ENCODE data around the gene CACNA1G. TPM values are rescaled to one million over a fixed set of nuclear protein-coding genes. Genes with fewer than 3 reads are reported as not detected.

CACNA1G gene
- total RNA-seq, 2 donors from 2014 or later = 0.84 to 1.1 TPM

DNA sequence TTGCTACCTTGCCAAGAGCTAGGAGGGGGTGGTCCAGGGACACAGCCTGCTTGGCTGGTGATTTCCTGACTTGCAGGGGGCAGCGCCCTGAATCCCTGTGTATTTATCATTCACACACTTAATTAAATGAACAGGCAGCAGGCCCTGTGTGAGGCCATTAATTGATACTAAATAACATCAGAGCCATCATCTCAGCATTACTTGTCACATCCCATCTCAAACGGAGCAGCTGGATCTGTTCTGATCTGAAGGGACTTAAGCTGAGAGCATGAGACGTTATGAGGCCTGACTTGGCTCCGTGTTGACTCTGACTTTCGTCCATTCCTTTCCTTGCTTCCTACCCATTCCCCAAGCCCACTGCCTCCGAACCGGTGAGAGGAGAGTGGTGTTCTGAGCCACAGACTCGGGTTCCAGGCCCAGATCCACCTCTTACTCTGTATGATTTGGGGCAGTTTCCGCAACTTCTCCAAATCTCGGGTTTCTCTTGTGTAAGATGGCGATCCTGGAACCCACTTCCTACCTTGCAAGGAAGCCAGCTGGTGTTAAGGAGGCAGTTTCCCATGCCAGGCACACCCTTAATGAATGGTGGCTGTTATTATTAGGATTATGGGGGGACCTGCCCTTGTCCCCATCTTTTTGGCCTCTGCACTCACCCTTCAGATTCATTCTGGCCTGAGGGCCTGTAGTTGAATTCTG, 33.8 kb downstream of the CACNA1G start:
- H3K36me3 ChIP-seq (ENCODE audit: control insufficient read depth, insufficient read depth, low read length) = no peaks in the 10 kb centered on the region
- Mint-ChIP-seq H3K9me3 (no peaks in the 10 kb centered on the region), H3K27ac (no peak overlapping the region), H3K36me3 (ENCODE audit: low read depth) (no peaks in the 10 kb centered on the region), H3K4me3 (no peak overlapping the region), H3K27me3 (ENCODE audit: insufficient read depth) (peaks cover 4% of the 10 kb centered on the region), H3K4me1 (peaks cover 8% of the 10 kb centered on the region)
- no peaks in the 10 kb centered on the region for H3K9me3 ChIP-seq (ENCODE audit: control insufficient read depth, low read length)
- H3K4me3 ChIP-seq (ENCODE audit: low read length) = no peak overlapping the region
- WGBS, 2 experiments (ENCODE audit: insufficient coverage in 1 of 2, insufficient read length in 1 of 2) = 86 to 88% methylated on average over 6 to 11 of the region's 11 CpGs
- no peak for DNase-seq
- TF ChIP-seq, protein P1, sequence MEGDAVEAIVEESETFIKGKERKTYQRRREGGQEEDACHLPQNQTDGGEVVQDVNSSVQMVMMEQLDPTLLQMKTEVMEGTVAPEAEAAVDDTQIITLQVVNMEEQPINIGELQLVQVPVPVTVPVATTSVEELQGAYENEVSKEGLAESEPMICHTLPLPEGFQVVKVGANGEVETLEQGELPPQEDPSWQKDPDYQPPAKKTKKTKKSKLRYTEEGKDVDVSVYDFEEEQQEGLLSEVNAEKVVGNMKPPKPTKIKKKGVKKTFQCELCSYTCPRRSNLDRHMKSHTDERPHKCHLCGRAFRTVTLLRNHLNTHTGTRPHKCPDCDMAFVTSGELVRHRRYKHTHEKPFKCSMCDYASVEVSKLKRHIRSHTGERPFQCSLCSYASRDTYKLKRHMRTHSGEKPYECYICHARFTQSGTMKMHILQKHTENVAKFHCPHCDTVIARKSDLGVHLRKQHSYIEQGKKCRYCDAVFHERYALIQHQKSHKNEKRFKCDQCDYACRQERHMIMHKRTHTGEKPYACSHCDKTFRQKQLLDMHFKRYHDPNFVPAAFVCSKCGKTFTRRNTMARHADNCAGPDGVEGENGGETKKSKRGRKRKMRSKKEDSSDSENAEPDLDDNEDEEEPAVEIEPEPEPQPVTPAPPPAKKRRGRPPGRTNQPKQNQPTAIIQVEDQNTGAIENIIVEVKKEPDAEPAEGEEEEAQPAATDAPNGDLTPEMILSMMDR (conservative IDR thresholded peaks at IDR 0.05) = no peak
- peaks cover 8% of the 10 kb centered on the region for H3K4me1 ChIP-seq (ENCODE audit: control insufficient read depth, insufficient read depth, low read length)
- H3K27me3 ChIP-seq (ENCODE audit: control insufficient read depth, insufficient read depth, low read length, poor library complexity, severe bottlenecking) = no peaks in the 10 kb centered on the region
- no peak overlapping the region for H3K9ac ChIP-seq (ENCODE audit: extremely low read depth, low read length, poor library complexity, severe bottlenecking)
- H3K27ac ChIP-seq (ENCODE audit: low read depth, low read length) = no peak overlapping the region

DNA sequence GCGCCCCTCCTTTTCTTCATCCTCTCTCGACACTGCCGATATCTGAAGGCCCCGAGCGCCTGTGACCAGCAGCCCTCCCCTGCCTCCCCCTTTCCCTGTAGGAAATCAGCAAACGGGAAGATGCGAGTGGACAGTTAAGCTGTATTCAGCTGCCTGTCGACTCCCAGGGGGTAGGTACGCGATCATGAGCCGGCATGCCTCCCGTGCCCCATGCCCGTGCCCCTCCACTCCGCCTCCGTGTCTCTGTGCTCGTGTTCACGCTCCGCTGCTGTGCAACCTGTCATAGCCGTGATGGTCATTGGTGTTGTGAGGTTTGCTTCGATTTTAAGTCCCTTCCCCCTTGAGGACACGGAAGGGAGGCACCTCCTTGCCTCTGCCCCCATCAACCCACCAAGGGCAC, 34.4 kb downstream of the CACNA1G start:
- no peak overlapping the region for H3K4me3 Mint-ChIP-seq
- no peak overlapping the region for H3K9ac ChIP-seq (ENCODE audit: extremely low read depth, low read length, poor library complexity, severe bottlenecking)
- H3K27ac Mint-ChIP-seq = no peak overlapping the region
- TF ChIP-seq, protein P1 (conservative IDR thresholded peaks at IDR 0.05) = no peak
- H3K36me3 ChIP-seq (ENCODE audit: control insufficient read depth, insufficient read depth, low read length) = no peaks in the 10 kb centered on the region
- H3K36me3 Mint-ChIP-seq (ENCODE audit: low read depth) = no peaks in the 10 kb centered on the region
- H3K4me3 ChIP-seq (ENCODE audit: low read length) = no peak overlapping the region
- no peak for DNase-seq
- H3K9me3 Mint-ChIP-seq = no peaks in the 10 kb centered on the region
- WGBS, 2 experiments (ENCODE audit: insufficient coverage in 1 of 2, insufficient read length in 1 of 2) = 86 to 93% methylated on average over 18 to 21 of the region's 21 CpGs
- H3K4me1 ChIP-seq (ENCODE audit: control insufficient read depth, insufficient read depth, low read length) = peaks cover 8% of the 10 kb centered on the region
- no peaks in the 10 kb centered on the region for H3K27me3 ChIP-seq (ENCODE audit: control insufficient read depth, insufficient read depth, low read length, poor library complexity, severe bottlenecking)
- no peak overlapping the region for H3K27ac ChIP-seq (ENCODE audit: low read depth, low read length)
- H3K4me1 Mint-ChIP-seq = peaks cover 8% of the 10 kb centered on the region
- H3K9me3 ChIP-seq (ENCODE audit: control insufficient read depth, low read length) = no peaks in the 10 kb centered on the region
- peaks cover 4% of the 10 kb centered on the region for H3K27me3 Mint-ChIP-seq (ENCODE audit: insufficient read depth)

DNA sequence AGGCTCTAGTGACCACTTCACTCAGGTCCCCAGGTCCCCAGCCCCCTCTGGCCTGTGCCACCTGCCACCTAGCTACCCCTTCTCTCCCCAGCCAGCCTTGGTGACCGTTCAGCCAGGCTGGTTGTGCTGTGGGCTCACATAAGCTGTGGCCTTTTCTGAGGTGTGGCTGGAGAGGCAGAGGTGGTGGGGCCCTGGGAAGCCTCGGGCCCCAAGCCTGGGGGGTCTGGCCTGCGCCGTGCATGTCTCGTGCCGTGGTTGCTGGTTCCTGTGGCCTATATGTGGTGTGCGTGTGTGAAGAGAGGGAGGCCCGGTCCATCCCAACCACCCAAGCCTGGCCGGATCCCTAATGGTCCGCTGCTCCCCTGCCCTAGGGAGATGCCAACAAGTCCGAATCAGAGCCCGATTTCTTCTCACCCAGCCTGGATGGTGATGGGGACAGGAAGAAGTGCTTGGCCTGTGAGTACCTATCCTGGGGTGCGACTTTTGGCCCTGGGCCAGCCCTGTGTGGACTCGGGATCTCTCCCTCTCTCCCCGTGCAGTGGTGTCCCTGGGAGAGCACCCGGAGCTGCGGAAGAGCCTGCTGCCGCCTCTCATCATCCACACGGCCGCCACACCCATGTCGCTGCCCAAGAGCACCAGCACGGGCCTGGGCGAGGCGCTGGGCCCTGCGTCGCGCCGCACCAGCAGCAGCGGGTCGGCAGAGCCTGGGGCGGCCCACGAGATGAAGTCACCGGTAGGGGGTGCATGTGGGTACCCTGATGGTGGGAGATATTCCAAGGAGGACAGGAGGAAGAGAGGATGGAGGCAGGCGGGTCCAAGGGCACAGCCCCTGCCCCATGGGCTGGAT, 35.9 kb downstream of the CACNA1G start:
- Mint-ChIP-seq H3K27me3 (ENCODE audit: insufficient read depth) (peaks cover 4% of the 10 kb centered on the region), H3K4me3 (no peak overlapping the region), H3K4me1 (peaks cover 8% of the 10 kb centered on the region), H3K36me3 (ENCODE audit: low read depth) (no peaks in the 10 kb centered on the region), H3K9me3 (no peaks in the 10 kb centered on the region), H3K27ac (no peak overlapping the region)
- 80 to 92% methylated on average over 13 to 34 of the region's 34 CpGs for WGBS, 2 experiments (ENCODE audit: insufficient coverage in 1 of 2, insufficient read length in 1 of 2)
- no peak overlapping the region for H3K27ac ChIP-seq (ENCODE audit: low read depth, low read length)
- TF ChIP-seq, protein P1 (conservative IDR thresholded peaks at IDR 0.05) = peak; percentile 80
- no peaks in the 10 kb centered on the region for H3K27me3 ChIP-seq (ENCODE audit: control insufficient read depth, insufficient read depth, low read length, poor library complexity, severe bottlenecking)
- no peak overlapping the region for H3K4me3 ChIP-seq (ENCODE audit: low read length)
- no peak overlapping the region for H3K9ac ChIP-seq (ENCODE audit: extremely low read depth, low read length, poor library complexity, severe bottlenecking)
- H3K36me3 ChIP-seq (ENCODE audit: control insufficient read depth, insufficient read depth, low read length) = no peaks in the 10 kb centered on the region
- peak; percentile 96 for DNase-seq
- no peaks in the 10 kb centered on the region for H3K9me3 ChIP-seq (ENCODE audit: control insufficient read depth, low read length)
- peaks cover 8% of the 10 kb centered on the region for H3K4me1 ChIP-seq (ENCODE audit: control insufficient read depth, insufficient read depth, low read length)

All from endodermal cell (in vitro differentiated cells).